Measurements from ENCODE around the gene DAPK3. TPM values are rescaled to one million over a fixed set of nuclear protein-coding genes. Genes with fewer than 3 reads are reported as not detected.

The DAPK3 gene
- total RNA-seq, 4 donors from 2014 or later, result 25.4 to 68.8 (median 44.5) TPM

DNA sequence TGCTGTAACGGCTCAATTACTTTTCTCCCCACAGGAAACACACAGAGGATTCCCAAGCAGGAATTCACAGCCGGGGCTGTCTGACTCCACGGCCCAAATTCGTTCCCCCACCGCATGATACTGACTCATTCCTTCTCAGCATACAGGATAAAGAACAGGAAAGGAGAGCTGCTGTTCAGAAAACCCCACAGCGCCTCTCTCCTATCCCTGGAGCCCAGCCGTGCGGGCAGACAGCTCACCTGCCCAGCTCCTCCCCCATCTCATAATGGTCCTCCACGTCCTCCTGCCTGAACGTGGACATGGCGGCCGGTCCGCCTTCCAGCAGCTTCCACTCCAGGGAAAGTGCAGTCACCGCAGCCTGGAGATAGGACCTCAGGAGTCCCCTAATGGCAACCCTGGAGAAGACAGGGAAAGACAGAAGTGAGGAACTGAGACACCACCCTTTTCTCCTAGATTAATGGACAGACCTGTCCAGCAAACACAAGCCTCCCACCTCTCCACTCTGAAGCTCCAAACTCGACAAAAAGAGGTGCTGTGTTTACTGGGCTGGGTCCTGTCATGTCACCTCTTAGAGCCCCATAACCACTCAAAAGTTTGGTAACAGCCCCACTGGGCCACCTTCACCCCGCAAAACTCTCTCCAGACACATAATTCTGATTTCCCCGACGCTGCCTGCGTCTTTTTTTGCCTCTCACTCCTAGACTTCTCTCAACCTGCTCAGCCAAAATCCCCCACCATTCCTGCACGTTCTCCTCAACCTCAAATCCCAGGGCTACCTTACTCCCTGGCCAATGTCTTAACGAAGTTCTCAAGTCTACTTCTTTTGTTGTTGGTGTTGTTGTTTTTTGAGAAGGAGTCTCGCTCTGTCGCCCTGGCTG, 1.2 kb downstream of the DAPK3 start:
- TF ChIP-seq, protein P1, sequence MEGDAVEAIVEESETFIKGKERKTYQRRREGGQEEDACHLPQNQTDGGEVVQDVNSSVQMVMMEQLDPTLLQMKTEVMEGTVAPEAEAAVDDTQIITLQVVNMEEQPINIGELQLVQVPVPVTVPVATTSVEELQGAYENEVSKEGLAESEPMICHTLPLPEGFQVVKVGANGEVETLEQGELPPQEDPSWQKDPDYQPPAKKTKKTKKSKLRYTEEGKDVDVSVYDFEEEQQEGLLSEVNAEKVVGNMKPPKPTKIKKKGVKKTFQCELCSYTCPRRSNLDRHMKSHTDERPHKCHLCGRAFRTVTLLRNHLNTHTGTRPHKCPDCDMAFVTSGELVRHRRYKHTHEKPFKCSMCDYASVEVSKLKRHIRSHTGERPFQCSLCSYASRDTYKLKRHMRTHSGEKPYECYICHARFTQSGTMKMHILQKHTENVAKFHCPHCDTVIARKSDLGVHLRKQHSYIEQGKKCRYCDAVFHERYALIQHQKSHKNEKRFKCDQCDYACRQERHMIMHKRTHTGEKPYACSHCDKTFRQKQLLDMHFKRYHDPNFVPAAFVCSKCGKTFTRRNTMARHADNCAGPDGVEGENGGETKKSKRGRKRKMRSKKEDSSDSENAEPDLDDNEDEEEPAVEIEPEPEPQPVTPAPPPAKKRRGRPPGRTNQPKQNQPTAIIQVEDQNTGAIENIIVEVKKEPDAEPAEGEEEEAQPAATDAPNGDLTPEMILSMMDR (IDR thresholded peaks at IDR 0.05; ENCODE audit: low read depth), result no peak

DNA sequence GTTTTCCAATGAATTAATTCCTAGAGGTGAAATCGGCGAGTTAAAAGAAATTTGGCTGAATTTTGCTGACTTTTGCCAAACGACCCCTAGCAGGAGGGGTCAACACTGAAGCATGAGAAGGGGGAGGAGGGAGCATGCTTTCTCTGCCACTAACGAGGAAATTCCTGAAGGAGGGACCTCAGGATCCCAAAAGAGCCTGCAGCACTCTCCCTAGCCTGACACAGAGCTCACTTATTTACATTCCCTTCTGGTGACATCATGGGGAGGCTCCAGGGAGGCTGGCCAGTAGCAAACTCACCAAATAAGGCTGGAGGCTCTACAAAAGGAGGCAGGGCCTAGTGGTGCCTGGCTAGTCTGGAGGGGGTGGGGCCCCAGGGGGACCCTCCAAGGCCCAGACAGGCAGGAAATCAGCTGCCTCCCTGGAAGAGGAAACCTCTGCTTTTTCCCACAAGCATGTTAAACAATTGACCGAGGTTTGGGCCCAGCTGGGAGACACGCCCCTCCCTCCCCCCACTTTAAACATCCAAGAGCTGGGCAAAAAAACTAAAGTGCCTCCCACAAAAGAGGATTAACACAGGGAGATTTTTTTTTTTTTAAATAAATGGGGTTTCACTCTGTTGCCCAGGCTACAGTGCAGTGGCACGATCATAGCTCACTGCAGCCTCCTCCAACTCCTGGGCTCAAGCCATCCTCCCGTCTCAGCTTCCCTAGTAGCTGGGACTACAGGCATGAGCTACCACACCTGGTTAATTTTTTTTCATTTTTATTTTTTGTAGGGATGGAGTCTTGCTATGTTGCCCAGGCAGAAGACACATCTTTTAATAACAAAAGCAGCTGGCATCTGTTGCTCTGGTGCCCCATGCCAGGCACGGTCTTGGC, 2.1 kb downstream of the DAPK3 start:
- TF ChIP-seq, protein P1 (IDR thresholded peaks at IDR 0.05; ENCODE audit: low read depth), result no peak

DNA sequence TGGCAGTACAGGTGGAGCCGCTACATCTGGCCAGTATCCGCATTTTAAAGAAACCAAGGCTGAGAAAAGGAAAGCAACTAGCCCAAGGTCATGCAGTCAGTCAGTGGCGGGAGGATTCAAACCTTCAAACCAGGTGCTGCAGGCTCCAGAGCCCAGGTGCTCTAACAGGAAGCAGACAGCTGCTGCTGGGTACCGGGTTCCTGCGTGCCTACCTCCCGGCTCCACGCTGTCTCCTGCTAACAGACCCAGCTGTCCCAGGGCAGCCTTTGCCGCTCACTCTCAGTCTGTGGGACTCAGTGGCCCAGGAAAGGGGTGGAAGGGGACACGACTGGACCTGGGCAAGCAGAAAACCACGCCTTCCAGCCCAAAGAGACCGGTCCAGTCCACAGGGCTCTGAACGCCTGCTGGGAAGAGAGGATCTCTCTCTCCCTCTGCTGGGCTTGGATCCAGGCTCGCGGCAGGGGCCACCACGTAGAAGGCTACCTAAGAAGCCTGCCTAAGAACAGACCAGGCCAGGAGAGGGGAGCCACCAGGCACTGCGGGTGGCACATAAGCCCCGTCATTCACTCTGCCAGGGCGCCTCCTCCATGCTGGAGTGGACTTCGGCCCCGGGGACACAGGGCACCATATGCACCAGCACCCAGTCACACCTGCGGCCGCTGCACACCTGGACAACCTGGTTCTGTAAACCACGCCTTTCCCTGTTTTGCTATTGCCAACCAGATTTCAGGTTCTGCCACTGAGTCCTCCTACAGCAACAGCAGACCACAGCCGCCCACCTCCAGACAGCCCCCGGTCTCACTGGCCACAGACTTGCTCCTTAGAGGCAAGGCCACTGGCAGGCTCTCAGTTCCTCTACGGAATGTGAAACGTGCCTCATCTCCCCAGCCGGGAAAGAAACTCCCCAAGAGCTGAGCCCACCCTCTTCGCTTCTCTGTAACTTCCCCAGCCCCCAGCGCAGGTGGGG, 4.6 kb downstream of the DAPK3 start:
- TF ChIP-seq, protein P1 (IDR thresholded peaks at IDR 0.05; ENCODE audit: low read depth), result no peak

DNA sequence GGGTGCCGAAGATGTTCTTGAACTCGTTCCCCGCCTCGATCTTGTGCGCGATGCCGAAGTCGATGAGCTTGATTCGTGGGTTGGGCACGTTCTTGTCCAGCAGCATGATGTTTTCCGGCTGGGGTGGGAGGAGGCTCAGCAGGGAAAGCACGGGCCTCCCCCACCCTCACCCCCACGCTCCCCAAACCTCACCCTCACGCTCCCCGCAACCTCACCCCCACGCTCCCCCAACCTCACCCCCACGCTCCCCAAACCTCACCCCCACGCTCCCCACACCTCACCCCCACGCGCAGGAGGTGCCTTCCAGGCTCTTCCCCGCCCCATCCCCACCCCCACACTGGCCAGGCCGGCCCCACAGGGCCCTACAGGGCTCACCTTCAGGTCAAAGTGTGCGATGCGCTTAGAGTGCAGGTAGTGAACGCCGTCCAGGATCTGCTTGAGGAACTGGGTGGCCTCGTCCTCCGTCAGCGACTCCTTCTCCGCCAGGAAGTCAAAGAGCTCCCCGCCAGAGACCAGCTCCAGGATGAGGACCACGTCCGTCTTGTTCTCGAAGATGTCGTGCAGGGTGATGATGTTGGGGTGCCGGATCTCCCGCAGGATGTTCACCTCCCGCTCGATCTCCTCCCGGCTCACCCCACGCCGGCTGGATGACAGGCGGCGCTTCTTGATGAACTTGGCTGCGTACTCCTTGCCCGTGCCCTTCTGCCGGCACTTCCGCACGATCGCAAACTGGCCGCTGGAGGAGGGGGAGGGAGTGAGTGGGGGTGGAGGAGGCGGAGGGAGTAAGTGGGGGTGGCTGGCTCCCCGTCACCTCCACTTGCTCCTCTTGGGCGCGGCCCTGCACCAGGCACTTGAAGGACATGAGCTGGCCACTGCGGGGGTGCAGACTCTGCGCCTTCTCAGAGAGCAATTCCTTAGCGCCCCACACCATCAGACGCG, 6.4 kb downstream of the DAPK3 start:
- TF ChIP-seq, protein P1 (IDR thresholded peaks at IDR 0.05; ENCODE audit: low read depth), result no peak

DNA sequence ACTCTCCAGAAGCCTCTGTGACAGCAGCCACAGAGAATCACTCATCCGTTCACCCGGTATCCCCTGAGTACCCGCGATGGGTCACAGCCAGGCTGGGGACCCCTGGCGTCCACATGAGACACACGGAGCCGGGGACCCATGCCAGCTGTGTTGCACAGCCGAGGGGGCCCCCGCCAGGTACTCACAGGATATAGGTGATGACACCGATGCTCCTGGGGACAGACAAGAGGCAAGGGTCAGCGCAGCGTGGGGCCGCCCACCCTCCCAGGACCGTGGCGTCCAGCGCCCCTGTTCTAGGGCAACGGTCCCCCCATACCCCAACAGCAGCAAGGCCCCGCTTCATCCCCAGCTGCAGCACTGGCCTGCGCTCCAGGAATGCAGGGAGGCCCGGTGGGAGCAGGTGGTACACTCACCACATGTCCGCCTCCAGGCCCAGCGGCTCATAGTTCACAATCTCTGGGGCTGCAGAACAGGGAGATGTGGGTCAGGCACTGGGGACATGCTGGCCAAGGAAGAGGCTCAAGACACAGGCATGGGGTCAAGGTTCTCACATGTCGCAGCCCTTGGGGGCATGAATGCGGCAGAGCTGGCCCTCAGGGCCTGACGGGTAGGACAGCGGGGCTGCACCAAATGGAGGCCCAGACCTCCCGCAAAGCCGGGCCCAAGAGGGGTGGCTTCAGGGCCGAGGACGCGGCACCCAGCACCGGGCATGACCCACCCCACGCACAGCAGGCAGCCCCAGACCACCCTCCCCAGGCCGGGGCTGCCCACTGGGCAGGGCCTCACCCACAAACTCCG, 7.2 kb downstream of the DAPK3 start:
- TF ChIP-seq, protein P1 (IDR thresholded peaks at IDR 0.05; ENCODE audit: low read depth), result no peak
